ENCODE measurements around the gene SYAP1. TPM values are rescaled to one million over a fixed set of nuclear protein-coding genes. Genes with fewer than 3 reads are reported as not detected.

Gene SYAP1
- total RNA-seq (10 to 100 TPM; 13.9 to 15.4 TPM), polyA plus RNA-seq (10 to 100 TPM; 14.5 TPM)

DNA sequence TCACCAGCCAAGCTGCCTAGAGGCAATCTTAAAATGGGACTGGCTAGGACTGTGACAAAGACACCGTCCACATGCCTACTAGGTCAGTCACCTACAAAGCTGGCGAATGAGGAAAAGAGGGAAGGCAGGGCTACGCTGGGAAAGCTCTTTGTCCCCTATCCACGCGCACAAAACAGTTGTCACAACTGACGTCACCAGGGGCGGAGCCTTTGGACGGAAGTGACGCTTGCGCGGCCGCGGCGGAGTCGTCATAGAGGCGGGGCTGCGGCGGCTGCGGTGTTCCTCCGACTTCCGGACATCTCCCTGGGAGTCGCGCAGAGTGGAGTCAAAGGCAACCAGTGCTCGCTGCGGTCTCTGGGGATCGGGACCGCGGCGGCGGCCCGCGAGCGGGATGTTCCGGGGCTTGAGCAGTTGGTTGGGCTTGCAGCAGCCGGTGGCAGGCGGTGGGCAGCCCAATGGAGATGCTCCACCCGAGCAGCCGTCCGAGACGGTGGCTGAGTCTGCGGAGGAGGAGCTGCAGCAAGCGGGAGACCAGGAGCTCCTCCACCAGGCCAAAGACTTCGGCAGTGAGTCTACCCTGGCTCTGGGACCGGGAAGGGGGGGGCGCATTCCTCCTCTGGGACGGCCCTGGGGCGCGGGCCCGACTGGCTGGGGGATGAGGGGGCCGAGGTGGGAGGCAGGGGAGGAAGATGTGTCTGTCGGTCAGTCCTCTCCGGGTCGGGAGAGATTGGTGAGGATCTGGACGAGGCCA, at the start of gene SYAP1:
SYAP1 (plus strand) TSS at position 279 of the 751 bp plus-strand sequence; CDS start at position 392, 113 bp downstream.
- peaks cover 8% of the 10 kb centered on the region for H3K4me1 ChIP-seq (ENCODE audit: insufficient read depth, low read length)
- Mint-ChIP-seq H3K9me3 (peaks cover 0 to 5% (median 0%) of the 10 kb centered on the region in 8 donors), H3K27ac (peak within 1 kb of the TSS; percentile 99 to 100 (median 99)), H3K27me3 (no peaks in the 10 kb centered on the region), H3K4me1 (peaks cover 13 to 55% (median 37%) of the 10 kb centered on the region in 4 donors), H3K36me3 (peaks cover 5 to 9% of the 10 kb centered on the region in 2 donors), H3K4me3 (peak within 1 kb of the TSS; percentile 89 to 99 (median 95))
- intact Hi-C loops (cut with micrococcal nuclease) = loop anchor here (1.0 to 10.0 kb wide), 6 partner anchors 67 to 1845 kb away; partner anchors contain the start of genes AP1S2, FANCB, MOSPD2 and RBBP7
- DNase-seq = peak; percentile 91 to 100 (median 97)
- POLR2A ChIA-PET (ENCODE audit: partially characterized antibody) = interaction anchor here (1.0 to 2.1 kb wide), 5 partner anchors 66 to 969 kb away, joined by 3 to 8 read pairs (median 4); partner anchors contain the start of genes AP1S2, RBBP7 and TXLNG
- CTCF ChIA-PET (ENCODE audit: partially characterized antibody) = interaction anchor here (0.9 to 1.0 kb wide), 2 partner anchors 12 to 283 kb away, joined by 3 read pairs; no protein-coding TSS in a partner anchor
- no peaks in the 10 kb centered on the region for H3K36me3 ChIP-seq (ENCODE audit: insufficient read depth, low read length)
- peak within 1 kb of the TSS; percentile 95 for H3K27ac ChIP-seq (ENCODE audit: low read depth, low read length)
- no peaks in the 10 kb centered on the region for H3K9me3 ChIP-seq (ENCODE audit: control insufficient read depth in 1 of 2, low read length in 2 of 2)
- peak within 1 kb of the TSS; percentile 54 to 84 for H3K4me3 ChIP-seq (ENCODE audit: low read length in 2 of 2)
- H3K27me3 ChIP-seq (ENCODE audit: insufficient read depth, low read length) = no peaks in the 10 kb centered on the region

DNA sequence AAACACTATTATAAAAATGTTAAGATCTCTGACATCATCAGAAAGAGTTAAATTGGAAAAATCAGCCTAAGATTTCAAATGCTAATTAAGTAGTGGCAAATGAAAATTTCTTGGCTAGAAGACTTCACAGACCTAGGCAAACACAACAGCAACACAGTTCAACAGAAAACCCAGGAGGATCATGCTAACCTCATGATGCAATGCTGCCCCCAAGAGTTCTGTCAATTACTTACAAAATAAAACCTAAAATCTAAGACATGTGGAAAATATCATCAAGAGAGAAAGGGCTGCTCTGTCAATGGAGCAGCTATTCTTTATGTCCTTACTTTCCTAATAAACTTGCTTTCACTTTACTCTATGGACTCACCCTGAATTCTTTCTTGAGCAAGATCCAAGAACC, 48.4 kb upstream of the SYAP1 start:
- Mint-ChIP-seq H3K9me3 (no peaks in the 10 kb centered on the region), H3K27ac (peak overlapping the region in 2 of 7 donors; percentile 7 to 43), H3K36me3 (peaks cover 4 to 6% of the 10 kb centered on the region in 2 donors), H3K4me1 (peaks cover 0 to 5% (median 3%) of the 10 kb centered on the region in 4 donors), H3K27me3 (no peaks in the 10 kb centered on the region), H3K4me3 (no peak overlapping the region)
- Histone ChIP-seq H3K4me3 (ENCODE audit: low read length in 2 of 2) (no peak overlapping the region), H3K4me1 (ENCODE audit: insufficient read depth, low read length) (no peaks in the 10 kb centered on the region), H3K27ac (ENCODE audit: low read depth, low read length) (no peak overlapping the region), H3K36me3 (ENCODE audit: insufficient read depth, low read length) (no peaks in the 10 kb centered on the region), H3K9me3 (ENCODE audit: control insufficient read depth in 1 of 2, low read length in 2 of 2) (no peaks in the 10 kb centered on the region), H3K27me3 (ENCODE audit: insufficient read depth, low read length) (no peaks in the 10 kb centered on the region)
- intact Hi-C loops (cut with micrococcal nuclease) = loop anchor here (1.0 to 5.0 kb wide), 5 partner anchors 226 to 1324 kb away; partner anchors contain the start of gene GRPR
- CTCF ChIA-PET (ENCODE audit: partially characterized antibody) = interaction anchor here (0.6 to 1.4 kb wide), 4 partner anchors 226 to 556 kb away, joined by 3 to 6 read pairs (median 3); no protein-coding TSS in a partner anchor
- POLR2A ChIA-PET (ENCODE audit: partially characterized antibody) = no interaction called here
- peak in 4 of 5 donors; percentile 34 to 43 (median 38) for DNase-seq

- CTCF ChIA-PET (ENCODE audit: partially characterized antibody) = no interaction called here
- intact Hi-C loops (cut with micrococcal nuclease) = no loop called here
Measured at GRCh38 chrX:16678689-16679088, 40.7 kb upstream of the SYAP1 start.

GRCh38 chrX:16683007-16683664, 36.3 kb upstream of the SYAP1 start:
- intact Hi-C loops (cut with micrococcal nuclease) = no loop called here
- Mint-ChIP-seq H3K27ac (no peak overlapping the region), H3K36me3 (peaks cover 11 to 17% of the 10 kb centered on the region in 2 donors), H3K4me1 (no peaks in the 10 kb centered on the region), H3K4me3 (no peak overlapping the region), H3K9me3 (no peaks in the 10 kb centered on the region), H3K27me3 (no peaks in the 10 kb centered on the region)
- Histone ChIP-seq H3K4me3 (ENCODE audit: low read length in 2 of 2) (no peak overlapping the region), H3K27me3 (ENCODE audit: insufficient read depth, low read length) (no peaks in the 10 kb centered on the region), H3K4me1 (ENCODE audit: insufficient read depth, low read length) (no peaks in the 10 kb centered on the region), H3K36me3 (ENCODE audit: insufficient read depth, low read length) (no peaks in the 10 kb centered on the region), H3K27ac (ENCODE audit: low read depth, low read length) (no peak overlapping the region), H3K9me3 (ENCODE audit: control insufficient read depth in 1 of 2, low read length in 2 of 2) (no peaks in the 10 kb centered on the region)
- no peak for DNase-seq
- ChIA-PET CTCF (ENCODE audit: partially characterized antibody) (no interaction called here), POLR2A (ENCODE audit: partially characterized antibody) (no interaction called here)

More at GRCh38 chrX:16678689-16679088, 40.7 kb upstream of the SYAP1 start:
- no peaks in the 10 kb centered on the region for H3K27me3 ChIP-seq (ENCODE audit: insufficient read depth, low read length)
- no peaks in the 10 kb centered on the region for H3K9me3 ChIP-seq (ENCODE audit: control insufficient read depth in 1 of 2, low read length in 2 of 2)
- Mint-ChIP-seq H3K9me3 (no peaks in the 10 kb centered on the region), H3K27me3 (no peaks in the 10 kb centered on the region), H3K4me1 (no peaks in the 10 kb centered on the region), H3K4me3 (no peak overlapping the region), H3K27ac (no peak overlapping the region), H3K36me3 (peaks cover 11 to 23% of the 10 kb centered on the region in 2 donors)
- no peak overlapping the region for H3K4me3 ChIP-seq (ENCODE audit: low read length in 2 of 2)
- no peak for DNase-seq
- POLR2A ChIA-PET (ENCODE audit: partially characterized antibody) = no interaction called here
- no peak overlapping the region for H3K27ac ChIP-seq (ENCODE audit: low read depth, low read length)
- no peaks in the 10 kb centered on the region for H3K36me3 ChIP-seq (ENCODE audit: insufficient read depth, low read length)
- no peaks in the 10 kb centered on the region for H3K4me1 ChIP-seq (ENCODE audit: insufficient read depth, low read length)

GRCh38 chrX:16687514-16687913, 31.9 kb upstream of the SYAP1 start:
- no peak overlapping the region for H3K27ac ChIP-seq (ENCODE audit: low read depth, low read length)
- ChIA-PET CTCF (ENCODE audit: partially characterized antibody) (interaction anchor here (2.1 kb wide), 1 partner anchor 8 kb away, joined by 8 read pairs; no protein-coding TSS in a partner anchor), POLR2A (ENCODE audit: partially characterized antibody) (no interaction called here)

GRCh38 chrX:16695079-16695676, 24.2 kb upstream of the SYAP1 start:
- H3K27ac ChIP-seq (ENCODE audit: low read depth, low read length) = no peak overlapping the region
- no peaks in the 10 kb centered on the region for H3K9me3 ChIP-seq (ENCODE audit: control insufficient read depth in 1 of 2, low read length in 2 of 2)
- POLR2A ChIA-PET (ENCODE audit: partially characterized antibody) = no interaction called here
- Mint-ChIP-seq H3K36me3 (peaks cover 3 to 20% of the 10 kb centered on the region in 2 donors), H3K4me1 (peaks cover 0 to 2% (median 0%) of the 10 kb centered on the region in 4 donors), H3K27me3 (no peaks in the 10 kb centered on the region), H3K9me3 (no peaks in the 10 kb centered on the region), H3K27ac (peak overlapping the region in 1 of 7 donors; percentile 19), H3K4me3 (no peak overlapping the region)
- H3K4me3 ChIP-seq (ENCODE audit: low read length in 2 of 2) = no peak overlapping the region
- no peaks in the 10 kb centered on the region for H3K36me3 ChIP-seq (ENCODE audit: insufficient read depth, low read length)
- peak in 4 of 5 donors; percentile 44 to 58 (median 56) for DNase-seq
- intact Hi-C loops (cut with micrococcal nuclease) = loop anchor here (1.0 kb wide), 2 partner anchors 259 to 572 kb away; partner anchors contain the start of gene GRPR
- H3K27me3 ChIP-seq (ENCODE audit: insufficient read depth, low read length) = no peaks in the 10 kb centered on the region
- CTCF ChIA-PET (ENCODE audit: partially characterized antibody) = interaction anchor here (1.3 to 3.4 kb wide), 6 partner anchors 8 to 1346 kb away, joined by 3 to 12 read pairs (median 6); partner anchors contain the start of gene GRPR
- no peaks in the 10 kb centered on the region for H3K4me1 ChIP-seq (ENCODE audit: insufficient read depth, low read length)

More at GRCh38 chrX:16687514-16687913, 31.9 kb upstream of the SYAP1 start:
- H3K27me3 Mint-ChIP-seq = no peaks in the 10 kb centered on the region
- no peaks in the 10 kb centered on the region for H3K9me3 Mint-ChIP-seq
- no peak for DNase-seq
- H3K36me3 Mint-ChIP-seq = peaks cover 4 to 14% of the 10 kb centered on the region in 2 donors
- Histone ChIP-seq H3K27me3 (ENCODE audit: insufficient read depth, low read length) (no peaks in the 10 kb centered on the region), H3K36me3 (ENCODE audit: insufficient read depth, low read length) (no peaks in the 10 kb centered on the region), H3K4me1 (ENCODE audit: insufficient read depth, low read length) (no peaks in the 10 kb centered on the region), H3K9me3 (ENCODE audit: control insufficient read depth in 1 of 2, low read length in 2 of 2) (no peaks in the 10 kb centered on the region), H3K4me3 (ENCODE audit: low read length in 2 of 2) (no peak overlapping the region)
- intact Hi-C loops (cut with micrococcal nuclease) = no loop called here
- H3K27ac Mint-ChIP-seq = no peak overlapping the region
- H3K4me1 Mint-ChIP-seq = no peaks in the 10 kb centered on the region
- no peak overlapping the region for H3K4me3 Mint-ChIP-seq
